ENCODE data around the gene IMMP1L.

- TF ChIP-seq CTCF (conservative IDR thresholded peaks at IDR 0.05; ENCODE audit: low read length), result no peak
- TF ChIP-seq EZH2phosphoT487 (IDR thresholded peaks at IDR 0.05; ENCODE audit: borderline replicate concordance), result no peak
These were observed 31.7 kb downstream of the IMMP1L start for GRCh38 chr11:31477528-31478222.
